ENCODE measurements around the gene TRABD2B. TPM values are rescaled to one million over a fixed set of nuclear protein-coding genes. Genes with fewer than 3 reads are reported as not detected.

TRABD2B gene
- total RNA-seq, 1 experiment from 2014 or later: 0.05 TPM

DNA sequence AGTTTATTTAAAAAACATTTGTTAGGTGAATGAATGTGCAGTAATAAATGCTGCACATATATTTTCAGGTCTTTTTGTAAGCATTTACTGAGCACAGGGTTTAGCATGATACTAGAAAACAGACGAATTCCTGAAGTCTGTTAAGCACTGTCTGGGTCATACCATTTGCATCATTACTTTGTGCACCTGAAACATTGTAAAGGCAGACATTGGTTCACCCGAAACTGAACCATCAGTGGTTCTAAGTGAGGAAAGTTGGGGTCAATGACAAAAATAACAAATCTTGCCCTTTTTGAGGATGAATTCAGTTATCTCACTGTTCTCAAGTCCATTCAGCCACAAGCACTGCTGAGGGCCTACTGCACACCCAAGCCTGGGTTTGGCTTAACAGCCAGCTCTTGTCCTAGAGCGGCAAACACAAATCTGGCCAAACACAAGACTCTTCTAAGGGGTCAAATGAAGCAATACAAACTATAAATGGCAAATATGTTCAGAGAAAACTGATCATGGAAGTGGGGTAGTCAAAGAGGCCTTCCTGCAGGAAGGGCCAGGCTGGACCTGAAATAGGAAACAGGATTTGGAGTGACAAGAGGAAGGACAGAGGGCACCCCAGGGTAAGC lies 21.8 kb downstream of the TRABD2B start:
- CTCF ChIA-PET: no interaction called here
- POLR2A ChIA-PET: no interaction called here
- RAD21 ChIA-PET (ENCODE audit: low non-redundant PET in 1 of 2, low total read pairs in 2 of 2, uncharacterized antibody in 2 of 2, unreplicated experiment in 2 of 2): no interaction called here

More for the DNA sequence above, 21.8 kb downstream of the TRABD2B start:
- Histone ChIP-seq H3K4me1 (ENCODE audit: control insufficient read depth in 1 of 2, insufficient read depth in 2 of 2, low read length in 2 of 2) (no peaks in the 10 kb centered on the region), H3K9me3 (ENCODE audit: control insufficient read depth in 1 of 2, insufficient read depth in 1 of 2, low read depth in 1 of 2, low read length in 2 of 2) (no peaks in the 10 kb centered on the region), H4K20me1 (ENCODE audit: insufficient read depth) (no peaks in the 10 kb centered on the region), H3K4me2 (ENCODE audit: low read length) (no peak overlapping the region), H3K9me2 (ENCODE audit: insufficient read depth) (no peaks in the 10 kb centered on the region), H3K27me3 (ENCODE audit: insufficient read depth, low read length) (peaks cover 2% of the 10 kb centered on the region; the same call in 1 of the 2 replicates), H3K27ac (ENCODE audit: low read depth, low read length) (no peak overlapping the region), H3K36me3 (ENCODE audit: control insufficient read depth in 1 of 2, insufficient read depth in 2 of 2, low read length in 2 of 2) (no peaks in the 10 kb centered on the region), H3K9ac (ENCODE audit: low read length) (no peak overlapping the region), H2AFZ (ENCODE audit: low read depth, low read length, poor library complexity, severe bottlenecking) (no peak overlapping the region), H3K4me3 (replicated peaks in 1 of 2; ENCODE audit: low read depth in 1 of 2, low read length in 2 of 2) (no peak overlapping the region), H3K79me2 (ENCODE audit: insufficient read depth, low read length) (no peaks in the 10 kb centered on the region)
- ATAC-seq: no peak
- TF ChIP-seq, protein P1, sequence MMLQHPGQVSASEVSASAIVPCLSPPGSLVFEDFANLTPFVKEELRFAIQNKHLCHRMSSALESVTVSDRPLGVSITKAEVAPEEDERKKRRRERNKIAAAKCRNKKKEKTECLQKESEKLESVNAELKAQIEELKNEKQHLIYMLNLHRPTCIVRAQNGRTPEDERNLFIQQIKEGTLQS (IDR thresholded peaks at IDR 0.05): no peak
- no peak for TF ChIP-seq EZH2phosphoT487 (IDR thresholded peaks at IDR 0.05; ENCODE audit: borderline replicate concordance)
- TF ChIP-seq EZH2 (IDR thresholded peaks at IDR 0.05): no peak
- no peak for TF ChIP-seq SP1 (IDR thresholded peaks at IDR 0.05; ENCODE audit: low read depth)
- no peak for TF ChIP-seq CBX3 (IDR thresholded peaks at IDR 0.05; ENCODE audit: low read depth)
- TF ChIP-seq FOSL1 (IDR thresholded peaks at IDR 0.05; ENCODE audit: low read depth): no peak
- TF ChIP-seq RAD21 (IDR thresholded peaks at IDR 0.05; ENCODE audit: low read depth): no peak
- TF ChIP-seq SIN3A (IDR thresholded peaks at IDR 0.05; ENCODE audit: low read depth): no peak
- TF ChIP-seq, protein P2, sequence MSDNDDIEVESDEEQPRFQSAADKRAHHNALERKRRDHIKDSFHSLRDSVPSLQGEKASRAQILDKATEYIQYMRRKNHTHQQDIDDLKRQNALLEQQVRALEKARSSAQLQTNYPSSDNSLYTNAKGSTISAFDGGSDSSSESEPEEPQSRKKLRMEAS (IDR thresholded peaks at IDR 0.05): no peak
- no peak for TF ChIP-seq EGR1 (IDR thresholded peaks at IDR 0.05; ENCODE audit: low read depth)
- no peak for TF ChIP-seq YY1 (IDR thresholded peaks at IDR 0.05; ENCODE audit: extremely low read depth, insufficient replicate concordance, low read depth, low read length)
- TF ChIP-seq POLR2A (IDR thresholded peaks at IDR 0.05; ENCODE audit: borderline replicate concordance, extremely low read depth, insufficient read depth, insufficient read length): no peak
- TF ChIP-seq POLR2AphosphoS5 (IDR thresholded peaks at IDR 0.05; ENCODE audit: low read depth, low read length): no peak
- TF ChIP-seq ZNF274 (IDR thresholded peaks at IDR 0.05; ENCODE audit: low read depth, low read length): no peak
- TF ChIP-seq, protein P3, sequence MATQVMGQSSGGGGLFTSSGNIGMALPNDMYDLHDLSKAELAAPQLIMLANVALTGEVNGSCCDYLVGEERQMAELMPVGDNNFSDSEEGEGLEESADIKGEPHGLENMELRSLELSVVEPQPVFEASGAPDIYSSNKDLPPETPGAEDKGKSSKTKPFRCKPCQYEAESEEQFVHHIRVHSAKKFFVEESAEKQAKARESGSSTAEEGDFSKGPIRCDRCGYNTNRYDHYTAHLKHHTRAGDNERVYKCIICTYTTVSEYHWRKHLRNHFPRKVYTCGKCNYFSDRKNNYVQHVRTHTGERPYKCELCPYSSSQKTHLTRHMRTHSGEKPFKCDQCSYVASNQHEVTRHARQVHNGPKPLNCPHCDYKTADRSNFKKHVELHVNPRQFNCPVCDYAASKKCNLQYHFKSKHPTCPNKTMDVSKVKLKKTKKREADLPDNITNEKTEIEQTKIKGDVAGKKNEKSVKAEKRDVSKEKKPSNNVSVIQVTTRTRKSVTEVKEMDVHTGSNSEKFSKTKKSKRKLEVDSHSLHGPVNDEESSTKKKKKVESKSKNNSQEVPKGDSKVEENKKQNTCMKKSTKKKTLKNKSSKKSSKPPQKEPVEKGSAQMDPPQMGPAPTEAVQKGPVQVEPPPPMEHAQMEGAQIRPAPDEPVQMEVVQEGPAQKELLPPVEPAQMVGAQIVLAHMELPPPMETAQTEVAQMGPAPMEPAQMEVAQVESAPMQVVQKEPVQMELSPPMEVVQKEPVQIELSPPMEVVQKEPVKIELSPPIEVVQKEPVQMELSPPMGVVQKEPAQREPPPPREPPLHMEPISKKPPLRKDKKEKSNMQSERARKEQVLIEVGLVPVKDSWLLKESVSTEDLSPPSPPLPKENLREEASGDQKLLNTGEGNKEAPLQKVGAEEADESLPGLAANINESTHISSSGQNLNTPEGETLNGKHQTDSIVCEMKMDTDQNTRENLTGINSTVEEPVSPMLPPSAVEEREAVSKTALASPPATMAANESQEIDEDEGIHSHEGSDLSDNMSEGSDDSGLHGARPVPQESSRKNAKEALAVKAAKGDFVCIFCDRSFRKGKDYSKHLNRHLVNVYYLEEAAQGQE (IDR thresholded peaks at IDR 0.05; ENCODE audit: low read depth): no peak
- TF ChIP-seq TCF7L2 (IDR thresholded peaks at IDR 0.05; ENCODE audit: borderline replicate concordance, extremely low read depth, insufficient read depth, insufficient read length): no peak
- no peak for DNase-seq (ENCODE audit: low read depth, low spot score)
- no TSS peak for BruUV-seq (replicated peaks)
- intact Hi-C loops (cut with micrococcal nuclease): no loop called here

Data from HCT116 (cell line).